Adrenal gland (tissue), 5 donors: ENCODE measurements around the gene CPT1C.

Source experiments
- CTCF ChIP-seq, 6 experiments: fragments of 450-650 bp in 4 of 6; fragments of 200-600 bp in 2 of 6; sonication (generic) in 1 of 6; IDR thresholded peaks; 1 replicate in 5 of 6; 2 replicates in 1 of 6; pipeline versions ENCODE4 v1.5.1 to v1.8.0; 2016 to 2021; ENCODE audit warnings: antibody characterized with exemption in 6 of 6, mild to moderate bottlenecking in 2 of 6, moderate library complexity in 1 of 6
- POLR2A ChIP-seq, 2 donors: fragments of 450-650 bp; IDR thresholded peaks; one replicate each; pipeline ENCODE4 v1.6.1; 2017; ENCODE audit warnings: antibody characterized with exemption in 2 of 2, mild to moderate bottlenecking in 2 of 2, moderate library complexity in 1 of 2
- donor health status: DM: no; HTN: no; CAD: no.

- TF ChIP-seq CTCF (IDR thresholded peaks at IDR 0.05) (no peak), POLR2A (IDR thresholded peaks at IDR 0.05) (no peak)
These were observed 14.1 kb downstream of the CPT1C start for GRCh38 chr19:49704888-49705642.
